OCI-LY7 (cell line): ENCODE data around the gene TAGLN2. TPM values are rescaled to one million over a fixed set of nuclear protein-coding genes. Genes with fewer than 3 reads are reported as not detected.

Source experiments
- BruUV-seq: library from RNA; stranded (reverse); fragments of 400-500 nt; replicated peaks from 2 replicates; lab custom pipeline; 2021; lab: Mats Ljungman, UMichigan
- CTCF ChIA-PET: fragments of 300-600 bp; sonication (Branson Sonifier 250); formaldehyde crosslinking; loops from one replicate; lab custom pipeline; 2022; ENCODE audit warnings: antibody characterized with exemption; ENCODE audit not compliant: unreplicated experiment; lab: Charles Lee
- POLR2A ChIA-PET: fragments of 300-600 bp; sonication (Branson Sonifier 250); formaldehyde crosslinking; loops from one replicate; lab custom pipeline; 2022; ENCODE audit warnings: antibody characterized with exemption; lab: Charles Lee
- DNase-seq: peaks from one replicate; pipeline ENCODE4 v3.0.0-alpha.2; 2015; ENCODE audit warnings: low spot score
- H2AFZ ChIP-seq: fragments of 200-600 bp; sonication (generic), shearing (Covaris generic); 2 replicates; pipeline ENCODE4 v1.6.1; 2014; ENCODE audit warnings: mild to moderate bottlenecking, antibody characterized with exemption, low read length, moderate library complexity
- H3K27ac ChIP-seq: fragments of 200-600 bp; sonication (generic); 2 replicates; pipeline ENCODE4 v1.5.1; 2014; ENCODE audit warnings: mixed run types, low read depth, mild to moderate bottlenecking, moderate library complexity, low read length, inconsistent platforms; ENCODE audit not compliant: poor library complexity, severe bottlenecking
- H3K36me3 ChIP-seq: fragments of 200-600 bp; sonication (generic); 2 replicates; pipeline ENCODE4 v1.6.1; 2014; ENCODE audit warnings: mild to moderate bottlenecking, antibody characterized with exemption, low read length, moderate library complexity, mixed read lengths; ENCODE audit not compliant: insufficient read depth
- H3K4me1 ChIP-seq: fragments of 200-600 bp; sonication (generic); 2 replicates; pipeline ENCODE4 v1.5.1; 2014; ENCODE audit warnings: mild to moderate bottlenecking, low read length; ENCODE audit not compliant: insufficient read depth, poor library complexity, severe bottlenecking
- H3K4me2 ChIP-seq: fragments of 200-600 bp; sonication (generic); 2 replicates; pipeline ENCODE4 v1.6.1; 2014; ENCODE audit warnings: mild to moderate bottlenecking, low read length
- H3K4me3 ChIP-seq: fragments of 200-600 bp; sonication (generic); 2 replicates; pipeline ENCODE4 v1.5.1; 2014; ENCODE audit warnings: mild to moderate bottlenecking, low read depth, low read length; ENCODE audit not compliant: poor library complexity, severe bottlenecking
- H3K79me2 ChIP-seq: fragments of 200-600 bp; sonication (generic); 2 replicates; pipeline ENCODE4 v1.6.1; 2016; ENCODE audit warnings: low read depth, mild to moderate bottlenecking, low read length, moderate library complexity, mixed read lengths; ENCODE audit not compliant: insufficient read depth
- H3K9me2 ChIP-seq: fragments of 200-600 bp; sonication (generic); 2 replicates; pipeline ENCODE4 v1.6.1; 2016; ENCODE audit warnings: mild to moderate bottlenecking, low read length, mixed read lengths; ENCODE audit not compliant: insufficient read depth
- H3K9me3 ChIP-seq: fragments of 200-600 bp; sonication (generic); 2 replicates; pipeline ENCODE4 v1.6.1; 2014; ENCODE audit warnings: mild to moderate bottlenecking, mixed run types, low read length, mixed read lengths
- H4K20me1 ChIP-seq: fragments of 200-600 bp; sonication (generic); 2 replicates; pipeline ENCODE4 v1.6.1; 2014; ENCODE audit warnings: mild to moderate bottlenecking, antibody characterized with exemption, low read length, moderate library complexity, mixed read lengths; ENCODE audit not compliant: insufficient read depth
- EZH2phosphoT487 ChIP-seq: fragments of 200-600 bp; sonication (generic); IDR thresholded peaks from 2 replicates; pipeline ENCODE4 v1.6.1; 2018; ENCODE audit warnings: low read depth, borderline replicate concordance, mild to moderate bottlenecking, mixed run types, antibody characterized with exemption, low read length, moderate library complexity, mixed read lengths
- intact Hi-C: fragments of 100-400 bp; cut with micrococcal nuclease; formaldehyde crosslinking; loops from one replicate; pipeline ENCODE4 v1.10.0; 2022; ENCODE audit not compliant: unreplicated experiment
- total RNA-seq, 2 experiments: library from RNA; depleted of rRNA in 1 of 2; stranded (reverse); fragments of >200 nt in 1 of 2; shearing (Covaris generic) in 1 of 2; gene quantifications; 2 replicates each; pipeline ENCODE4 v1.2.3, GENCODE V29; 2014 to 2022
- TF ChIP-seq, protein P1 (sequence below): fragments of 200-600 bp; sonication (generic); conservative IDR thresholded peaks from 2 replicates; pipeline ENCODE4 v1.5.1; 2014; ENCODE audit warnings: mild to moderate bottlenecking, antibody characterized with exemption, low read length, moderate library complexity, mixed read lengths

TAGLN2 gene
- total RNA-seq, 2 experiments from 2014 or later: 193 to 215 TPM

DNA sequence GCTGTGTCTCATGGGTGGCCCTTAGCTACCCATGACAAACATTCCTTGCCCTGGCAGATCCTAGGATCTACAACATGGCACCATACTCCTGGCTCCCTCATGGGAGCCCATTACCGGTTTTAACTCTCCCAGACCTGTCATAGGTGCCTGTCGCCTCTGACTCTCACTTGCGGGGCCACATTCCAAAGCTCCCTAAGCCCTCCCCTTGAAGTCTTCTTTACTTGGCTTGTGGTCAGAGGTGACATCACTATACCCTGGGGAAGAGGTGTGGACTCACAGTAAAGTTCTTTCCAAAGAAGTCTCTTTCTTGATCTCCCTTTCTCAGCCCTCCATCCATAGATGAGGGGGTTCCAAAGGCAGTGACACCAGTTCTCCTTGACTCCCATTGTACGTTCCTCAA is 34.1 kb upstream of the TAGLN2 start:
- no peaks in the 10 kb centered on the region for H3K36me3 ChIP-seq
- H3K79me2 ChIP-seq: no peaks in the 10 kb centered on the region
- H3K27ac ChIP-seq: no peak overlapping the region
- no peak overlapping the region for H2AFZ ChIP-seq
- CTCF ChIA-PET: no interaction called here
- H3K9me2 ChIP-seq: no peaks in the 10 kb centered on the region
- BruUV-seq: no TSS peak
- no peaks in the 10 kb centered on the region for H3K4me1 ChIP-seq
- TF ChIP-seq, protein P1, sequence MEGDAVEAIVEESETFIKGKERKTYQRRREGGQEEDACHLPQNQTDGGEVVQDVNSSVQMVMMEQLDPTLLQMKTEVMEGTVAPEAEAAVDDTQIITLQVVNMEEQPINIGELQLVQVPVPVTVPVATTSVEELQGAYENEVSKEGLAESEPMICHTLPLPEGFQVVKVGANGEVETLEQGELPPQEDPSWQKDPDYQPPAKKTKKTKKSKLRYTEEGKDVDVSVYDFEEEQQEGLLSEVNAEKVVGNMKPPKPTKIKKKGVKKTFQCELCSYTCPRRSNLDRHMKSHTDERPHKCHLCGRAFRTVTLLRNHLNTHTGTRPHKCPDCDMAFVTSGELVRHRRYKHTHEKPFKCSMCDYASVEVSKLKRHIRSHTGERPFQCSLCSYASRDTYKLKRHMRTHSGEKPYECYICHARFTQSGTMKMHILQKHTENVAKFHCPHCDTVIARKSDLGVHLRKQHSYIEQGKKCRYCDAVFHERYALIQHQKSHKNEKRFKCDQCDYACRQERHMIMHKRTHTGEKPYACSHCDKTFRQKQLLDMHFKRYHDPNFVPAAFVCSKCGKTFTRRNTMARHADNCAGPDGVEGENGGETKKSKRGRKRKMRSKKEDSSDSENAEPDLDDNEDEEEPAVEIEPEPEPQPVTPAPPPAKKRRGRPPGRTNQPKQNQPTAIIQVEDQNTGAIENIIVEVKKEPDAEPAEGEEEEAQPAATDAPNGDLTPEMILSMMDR: no peak
- TF ChIP-seq EZH2phosphoT487: no peak
- no peaks in the 10 kb centered on the region for H3K9me3 ChIP-seq
- intact Hi-C loops: no loop called here
- no peak for DNase-seq
- no peak overlapping the region for H3K4me2 ChIP-seq
- H3K4me3 ChIP-seq: no peak overlapping the region
- POLR2A ChIA-PET: no interaction called here
- H4K20me1 ChIP-seq: no peaks in the 10 kb centered on the region

DNA sequence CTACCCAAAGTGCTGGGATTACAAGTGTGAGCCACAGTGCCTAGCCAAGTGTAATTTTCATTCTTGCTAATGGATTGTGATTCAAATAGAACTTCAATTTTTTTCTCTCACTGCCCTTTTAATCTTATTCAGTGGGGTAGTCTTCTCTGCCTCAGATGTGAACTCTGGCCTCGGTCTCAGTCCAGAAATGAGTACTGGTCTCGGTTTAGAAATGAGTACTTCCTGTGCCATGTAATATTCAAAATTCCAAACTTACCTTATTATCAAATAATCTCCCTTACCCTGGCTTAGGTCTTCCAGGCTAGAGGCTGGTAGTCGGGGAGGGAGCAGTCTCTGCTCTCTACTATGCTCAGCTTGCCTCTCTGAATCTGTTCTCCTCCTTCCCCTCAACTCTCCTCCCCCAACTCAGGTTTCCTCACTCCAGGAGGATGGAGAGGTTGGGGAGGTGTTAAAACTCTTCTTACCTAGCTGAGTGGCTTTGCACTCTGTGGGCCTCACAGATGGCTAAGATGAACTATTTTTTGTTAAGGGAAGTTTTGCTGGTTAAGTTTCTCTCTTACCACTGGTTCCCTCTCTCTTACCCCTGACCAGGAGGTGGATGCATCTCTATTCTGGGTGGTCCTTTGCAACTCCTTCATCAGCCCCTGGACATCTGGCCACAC is 33.5 kb upstream of the TAGLN2 start:
- CTCF ChIA-PET: interaction anchor here (0.6 kb wide), 2 partner anchors 10 to 233 kb away, joined by 3 read pairs; no protein-coding TSS in a partner anchor
- no TSS peak for BruUV-seq

More for the DNA sequence above, 33.5 kb upstream of the TAGLN2 start:
- POLR2A ChIA-PET: no interaction called here
- no peak overlapping the region for H3K4me3 ChIP-seq
- no peaks in the 10 kb centered on the region for H3K79me2 ChIP-seq
- H4K20me1 ChIP-seq: no peaks in the 10 kb centered on the region
- TF ChIP-seq EZH2phosphoT487: no peak
- TF ChIP-seq, protein P1: no peak
- intact Hi-C loops: no loop called here
- no peak overlapping the region for H2AFZ ChIP-seq
- no peaks in the 10 kb centered on the region for H3K4me1 ChIP-seq
- H3K36me3 ChIP-seq: no peaks in the 10 kb centered on the region
- H3K4me2 ChIP-seq: no peak overlapping the region
- no peaks in the 10 kb centered on the region for H3K9me3 ChIP-seq
- no peaks in the 10 kb centered on the region for H3K9me2 ChIP-seq
- no peak for DNase-seq
- no peak overlapping the region for H3K27ac ChIP-seq
